Measurements from ENCODE around the gene CACNA2D4.

DNA sequence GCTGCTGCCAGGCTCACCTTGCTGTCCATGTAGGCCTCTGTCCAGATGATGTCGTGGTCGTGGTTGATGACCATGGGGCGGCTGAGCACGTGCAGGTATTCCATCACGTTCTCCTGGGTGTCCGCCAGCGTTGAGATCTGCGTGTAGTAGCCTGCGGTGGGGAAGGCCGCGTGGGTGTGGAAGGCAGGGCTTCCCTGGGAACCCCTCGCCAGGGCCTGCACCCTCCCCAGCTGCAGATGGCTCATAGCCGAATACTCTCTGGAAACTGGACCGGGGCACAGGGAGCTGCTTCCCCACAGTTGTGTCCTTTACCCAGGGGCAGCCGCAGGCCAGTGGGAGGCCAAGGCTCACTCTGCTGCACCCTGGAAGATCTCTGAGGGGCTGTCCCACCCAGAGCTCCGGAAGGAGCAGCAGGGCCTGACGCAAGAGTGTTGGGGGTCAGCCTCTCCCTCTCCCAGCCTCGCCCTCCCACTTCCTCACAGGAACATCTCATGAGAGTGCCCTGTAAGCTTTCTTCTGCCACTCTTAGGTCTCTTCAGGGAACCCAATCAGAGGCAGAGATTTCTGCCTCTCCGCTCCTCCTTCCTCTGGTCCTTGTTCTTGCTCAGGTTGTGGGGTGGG is 35.5 kb downstream of the CACNA2D4 start:
- TF ChIP-seq, protein P1, sequence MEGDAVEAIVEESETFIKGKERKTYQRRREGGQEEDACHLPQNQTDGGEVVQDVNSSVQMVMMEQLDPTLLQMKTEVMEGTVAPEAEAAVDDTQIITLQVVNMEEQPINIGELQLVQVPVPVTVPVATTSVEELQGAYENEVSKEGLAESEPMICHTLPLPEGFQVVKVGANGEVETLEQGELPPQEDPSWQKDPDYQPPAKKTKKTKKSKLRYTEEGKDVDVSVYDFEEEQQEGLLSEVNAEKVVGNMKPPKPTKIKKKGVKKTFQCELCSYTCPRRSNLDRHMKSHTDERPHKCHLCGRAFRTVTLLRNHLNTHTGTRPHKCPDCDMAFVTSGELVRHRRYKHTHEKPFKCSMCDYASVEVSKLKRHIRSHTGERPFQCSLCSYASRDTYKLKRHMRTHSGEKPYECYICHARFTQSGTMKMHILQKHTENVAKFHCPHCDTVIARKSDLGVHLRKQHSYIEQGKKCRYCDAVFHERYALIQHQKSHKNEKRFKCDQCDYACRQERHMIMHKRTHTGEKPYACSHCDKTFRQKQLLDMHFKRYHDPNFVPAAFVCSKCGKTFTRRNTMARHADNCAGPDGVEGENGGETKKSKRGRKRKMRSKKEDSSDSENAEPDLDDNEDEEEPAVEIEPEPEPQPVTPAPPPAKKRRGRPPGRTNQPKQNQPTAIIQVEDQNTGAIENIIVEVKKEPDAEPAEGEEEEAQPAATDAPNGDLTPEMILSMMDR (IDR thresholded peaks at IDR 0.05; ENCODE audit: extremely low read depth in 1 of 2, insufficient read depth in 1 of 2, low read depth in 1 of 2, low read length in 2 of 2), result no peak
- TF ChIP-seq EZH2 (IDR thresholded peaks at IDR 0.05; ENCODE audit: borderline replicate concordance, low read depth, low read length, severe bottlenecking), result no peak
- TF ChIP-seq, protein P2, sequence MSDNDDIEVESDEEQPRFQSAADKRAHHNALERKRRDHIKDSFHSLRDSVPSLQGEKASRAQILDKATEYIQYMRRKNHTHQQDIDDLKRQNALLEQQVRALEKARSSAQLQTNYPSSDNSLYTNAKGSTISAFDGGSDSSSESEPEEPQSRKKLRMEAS (IDR thresholded peaks at IDR 0.05; ENCODE audit: insufficient read depth, insufficient read length), result no peak
- no peak for TF ChIP-seq POLR2A (IDR thresholded peaks at IDR 0.05; ENCODE audit: low read depth, low read length)
- TF ChIP-seq POLR2AphosphoS5 (IDR thresholded peaks at IDR 0.05; ENCODE audit: insufficient read depth, low read depth, low read length), result no peak
- no peak for TF ChIP-seq GATA2 (IDR thresholded peaks at IDR 0.05; ENCODE audit: insufficient read depth, insufficient read length, low read depth, low read length)
- no peak for TF ChIP-seq MYC (IDR thresholded peaks at IDR 0.05; ENCODE audit: low read depth, low read length)
- TF ChIP-seq FOS (IDR thresholded peaks at IDR 0.05; ENCODE audit: borderline replicate concordance, insufficient read depth, low read length), result no peak
- TF ChIP-seq JUN (IDR thresholded peaks at IDR 0.05; ENCODE audit: borderline replicate concordance, insufficient read depth, insufficient read length, low read depth), result no peak

All from endothelial cell of umbilical vein (primary cell).